ENCODE data around the gene PDE4B. TPM values are rescaled to one million over a fixed set of nuclear protein-coding genes. Genes with fewer than 3 reads are reported as not detected.

PDE4B gene
- total and polyA plus RNA-seq, 9 donors, result 14.7 to 25.6 (median 16.8) TPM

- Histone ChIP-seq H3K27me3 (ENCODE audit: control insufficient read depth, insufficient read depth, low read length) (no peaks in the 10 kb centered on the region), H3K4me1 (ENCODE audit: control insufficient read depth, insufficient read depth, low read length) (no peaks in the 10 kb centered on the region), H3K27ac (ENCODE audit: low read length) (no peak overlapping the region), H3K36me3 (ENCODE audit: control insufficient read depth, insufficient read depth, low read length) (no peaks in the 10 kb centered on the region), H3K9me3 (replicated peaks; ENCODE audit: control insufficient read depth, low read depth, low read length) (no peaks in the 10 kb centered on the region), H3K4me3 (ENCODE audit: low read length) (no peak overlapping the region)
- WGBS (ENCODE audit: insufficient coverage), result 78% methylated on average over 2 of the region's 4 CpGs
- no peak for DNase-seq
These were observed 418.0 kb downstream of the PDE4B start for GRCh38 chr1:66210635-66211244.

GRCh38 chr1:66211521-66211920, 418.8 kb downstream of the PDE4B start:
- H3K4me3 ChIP-seq (ENCODE audit: low read length), result no peak overlapping the region
- WGBS (ENCODE audit: insufficient coverage), result 85% methylated on average over 2 of the region's 5 CpGs
- no peaks in the 10 kb centered on the region for H3K9me3 ChIP-seq (replicated peaks; ENCODE audit: control insufficient read depth, low read depth, low read length)
- H3K27ac ChIP-seq (ENCODE audit: low read length), result no peak overlapping the region
- no peaks in the 10 kb centered on the region for H3K27me3 ChIP-seq (ENCODE audit: control insufficient read depth, insufficient read depth, low read length)
- DNase-seq, result no peak
- H3K36me3 ChIP-seq (ENCODE audit: control insufficient read depth, insufficient read depth, low read length), result no peaks in the 10 kb centered on the region
- H3K4me1 ChIP-seq (ENCODE audit: control insufficient read depth, insufficient read depth, low read length), result no peaks in the 10 kb centered on the region

GRCh38 chr1:66213491-66213890, 420.8 kb downstream of the PDE4B start:
- Histone ChIP-seq H3K4me3 (ENCODE audit: low read length) (no peak overlapping the region), H3K27me3 (ENCODE audit: control insufficient read depth, insufficient read depth, low read length) (no peaks in the 10 kb centered on the region), H3K9me3 (replicated peaks; ENCODE audit: control insufficient read depth, low read depth, low read length) (no peaks in the 10 kb centered on the region), H3K36me3 (ENCODE audit: control insufficient read depth, insufficient read depth, low read length) (no peaks in the 10 kb centered on the region), H3K27ac (ENCODE audit: low read length) (no peak overlapping the region), H3K4me1 (ENCODE audit: control insufficient read depth, insufficient read depth, low read length) (no peaks in the 10 kb centered on the region)
- WGBS (ENCODE audit: insufficient coverage), result no CpG with 5 or more reads among the region's 2 CpGs
- peak; percentile 47 for DNase-seq

DNA sequence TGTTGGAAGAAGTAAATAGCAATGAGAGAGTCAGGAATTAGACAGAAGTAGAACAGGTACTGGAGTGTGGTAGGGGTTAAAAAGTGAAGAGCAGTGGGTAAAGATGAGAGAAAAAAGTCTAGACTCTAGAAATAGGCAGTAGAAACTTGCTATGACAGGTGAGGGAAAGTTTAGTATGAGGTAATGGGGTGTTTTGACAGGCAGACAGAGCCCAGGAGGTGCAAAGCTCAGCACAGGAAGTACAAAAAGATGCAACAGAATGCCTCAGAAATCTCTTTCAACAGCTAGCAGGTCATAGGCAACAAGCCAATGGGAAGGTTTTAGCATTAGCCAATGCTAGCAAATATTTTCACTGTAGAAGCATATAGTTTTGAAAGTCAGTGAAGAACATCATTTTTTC, 422.2 kb downstream of the PDE4B start:
- DNase-seq, result no peak
- no peaks in the 10 kb centered on the region for H3K36me3 ChIP-seq (ENCODE audit: control insufficient read depth, insufficient read depth, low read length)
- no peaks in the 10 kb centered on the region for H3K27me3 ChIP-seq (ENCODE audit: control insufficient read depth, insufficient read depth, low read length)
- no peaks in the 10 kb centered on the region for H3K9me3 ChIP-seq (replicated peaks; ENCODE audit: control insufficient read depth, low read depth, low read length)
- H3K4me3 ChIP-seq (ENCODE audit: low read length), result no peak overlapping the region
- H3K27ac ChIP-seq (ENCODE audit: low read length), result no peak overlapping the region
- H3K4me1 ChIP-seq (ENCODE audit: control insufficient read depth, insufficient read depth, low read length), result no peaks in the 10 kb centered on the region

GRCh38 chr1:66217021-66217420, 424.3 kb downstream of the PDE4B start:
- no peaks in the 10 kb centered on the region for H3K27me3 ChIP-seq (ENCODE audit: control insufficient read depth, insufficient read depth, low read length)
- H3K4me3 ChIP-seq (ENCODE audit: low read length), result no peak overlapping the region
- WGBS (ENCODE audit: insufficient coverage), result 100% methylated on average over 1 of the region's 1 CpG
- H3K9me3 ChIP-seq (replicated peaks; ENCODE audit: control insufficient read depth, low read depth, low read length), result no peaks in the 10 kb centered on the region
- H3K4me1 ChIP-seq (ENCODE audit: control insufficient read depth, insufficient read depth, low read length), result no peaks in the 10 kb centered on the region
- no peaks in the 10 kb centered on the region for H3K36me3 ChIP-seq (ENCODE audit: control insufficient read depth, insufficient read depth, low read length)
- H3K27ac ChIP-seq (ENCODE audit: low read length), result no peak overlapping the region
- no peak for DNase-seq

- Histone ChIP-seq H3K4me1 (ENCODE audit: control insufficient read depth, insufficient read depth, low read length) (no peaks in the 10 kb centered on the region), H3K36me3 (ENCODE audit: control insufficient read depth, insufficient read depth, low read length) (no peaks in the 10 kb centered on the region), H3K27me3 (ENCODE audit: control insufficient read depth, insufficient read depth, low read length) (no peaks in the 10 kb centered on the region), H3K27ac (ENCODE audit: low read length) (no peak overlapping the region), H3K9me3 (replicated peaks; ENCODE audit: control insufficient read depth, low read depth, low read length) (no peaks in the 10 kb centered on the region), H3K4me3 (ENCODE audit: low read length) (no peak overlapping the region)
- 92% methylated on average over 1 of the region's 2 CpGs for WGBS (ENCODE audit: insufficient coverage)
- DNase-seq, result no peak
These were observed 424.9 kb downstream of the PDE4B start for GRCh38 chr1:66217561-66217960.

DNA sequence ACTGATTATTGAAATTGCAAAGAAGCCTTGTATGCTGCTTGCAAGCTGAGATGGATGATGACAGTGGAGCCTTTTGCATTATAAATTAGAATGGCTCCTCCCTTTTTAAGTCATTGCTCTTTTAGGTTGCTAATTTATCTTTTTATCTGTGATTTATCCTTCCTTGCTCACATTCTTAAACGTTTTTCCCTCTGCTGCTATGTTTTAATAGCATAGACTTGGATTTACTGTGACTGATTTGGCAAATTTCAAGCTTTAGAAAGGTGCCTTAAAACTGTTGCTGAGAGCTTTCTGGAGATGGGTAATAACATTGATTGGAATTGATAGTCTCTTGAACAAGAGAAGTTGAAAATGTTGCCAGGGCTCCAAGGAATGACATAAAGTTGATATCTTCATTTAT, 427.8 kb downstream of the PDE4B start:
- Histone ChIP-seq H3K9me3 (replicated peaks; ENCODE audit: control insufficient read depth, low read depth, low read length) (no peaks in the 10 kb centered on the region), H3K4me3 (ENCODE audit: low read length) (no peak overlapping the region), H3K4me1 (ENCODE audit: control insufficient read depth, insufficient read depth, low read length) (no peaks in the 10 kb centered on the region), H3K27ac (ENCODE audit: low read length) (no peak overlapping the region), H3K36me3 (ENCODE audit: control insufficient read depth, insufficient read depth, low read length) (no peaks in the 10 kb centered on the region), H3K27me3 (ENCODE audit: control insufficient read depth, insufficient read depth, low read length) (no peaks in the 10 kb centered on the region)
- WGBS (ENCODE audit: insufficient coverage), result no CpG with 5 or more reads among the region's 1 CpG
- no peak for DNase-seq

DNA sequence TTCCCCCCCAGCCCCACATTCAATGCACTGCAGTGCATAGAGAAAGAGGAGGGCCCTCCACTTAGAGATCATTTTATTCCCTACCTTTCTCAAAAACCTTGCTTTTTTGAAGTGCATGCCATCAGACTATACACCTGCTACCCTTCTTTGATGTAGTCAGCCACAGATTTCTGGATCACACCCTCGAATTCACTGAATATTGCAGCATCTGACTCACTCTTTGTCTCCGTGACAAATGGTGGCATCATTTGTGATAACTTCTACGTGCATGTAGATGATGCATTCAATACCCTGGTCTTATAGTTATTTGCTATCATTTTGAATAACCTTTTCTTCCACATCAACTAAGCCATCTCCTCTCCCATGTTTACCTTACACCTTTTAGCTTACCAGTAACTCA, 431.0 kb downstream of the PDE4B start:
- no peak for DNase-seq
- H3K36me3 ChIP-seq (ENCODE audit: control insufficient read depth, insufficient read depth, low read length), result no peaks in the 10 kb centered on the region
- H3K4me1 ChIP-seq (ENCODE audit: control insufficient read depth, insufficient read depth, low read length), result no peaks in the 10 kb centered on the region
- H3K27ac ChIP-seq (ENCODE audit: low read length), result no peak overlapping the region
- 83% methylated on average over 3 of the region's 3 CpGs for WGBS (ENCODE audit: insufficient coverage)
- H3K27me3 ChIP-seq (ENCODE audit: control insufficient read depth, insufficient read depth, low read length), result no peaks in the 10 kb centered on the region
- no peak overlapping the region for H3K4me3 ChIP-seq (ENCODE audit: low read length)
- no peaks in the 10 kb centered on the region for H3K9me3 ChIP-seq (replicated peaks; ENCODE audit: control insufficient read depth, low read depth, low read length)

GRCh38 chr1:66226985-66227384, 434.3 kb downstream of the PDE4B start:
- 76% methylated on average over 1 of the region's 4 CpGs for WGBS (ENCODE audit: insufficient coverage)
- no peak for DNase-seq
- Histone ChIP-seq H3K27ac (ENCODE audit: low read length) (no peak overlapping the region), H3K4me3 (ENCODE audit: low read length) (no peak overlapping the region), H3K4me1 (ENCODE audit: control insufficient read depth, insufficient read depth, low read length) (no peaks in the 10 kb centered on the region), H3K9me3 (replicated peaks; ENCODE audit: control insufficient read depth, low read depth, low read length) (no peaks in the 10 kb centered on the region), H3K27me3 (ENCODE audit: control insufficient read depth, insufficient read depth, low read length) (no peaks in the 10 kb centered on the region), H3K36me3 (ENCODE audit: control insufficient read depth, insufficient read depth, low read length) (no peaks in the 10 kb centered on the region)

DNA sequence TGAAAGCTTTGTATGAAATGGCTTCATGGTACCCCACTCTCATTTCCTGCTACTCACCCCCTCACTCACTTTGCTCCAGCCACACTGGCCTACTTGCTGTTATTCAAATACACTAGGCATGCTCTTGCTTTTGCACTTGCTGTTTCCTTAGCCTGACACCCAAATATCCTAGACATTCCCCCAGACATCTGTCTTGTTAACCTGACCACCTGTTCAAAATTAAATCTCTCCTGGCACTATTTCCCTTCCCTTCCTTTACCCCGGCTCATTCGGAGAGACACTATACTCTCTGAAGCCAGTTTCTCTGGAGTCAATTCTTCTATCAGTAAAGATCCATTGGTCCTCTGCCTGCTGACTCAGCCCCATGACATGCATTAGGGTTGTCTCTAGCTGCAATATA, 435.3 kb downstream of the PDE4B start:
- Histone ChIP-seq H3K4me3 (ENCODE audit: low read length) (no peak overlapping the region), H3K27me3 (ENCODE audit: control insufficient read depth, insufficient read depth, low read length) (no peaks in the 10 kb centered on the region), H3K4me1 (ENCODE audit: control insufficient read depth, insufficient read depth, low read length) (no peaks in the 10 kb centered on the region), H3K9me3 (replicated peaks; ENCODE audit: control insufficient read depth, low read depth, low read length) (no peaks in the 10 kb centered on the region), H3K27ac (ENCODE audit: low read length) (no peak overlapping the region), H3K36me3 (ENCODE audit: control insufficient read depth, insufficient read depth, low read length) (no peaks in the 10 kb centered on the region)
- WGBS (ENCODE audit: insufficient coverage), result 88% methylated on average over 2 of the region's 2 CpGs
- DNase-seq, result no peak

- Histone ChIP-seq H3K36me3 (ENCODE audit: control insufficient read depth, insufficient read depth, low read length) (no peaks in the 10 kb centered on the region), H3K4me3 (ENCODE audit: low read length) (no peak overlapping the region), H3K9me3 (replicated peaks; ENCODE audit: control insufficient read depth, low read depth, low read length) (no peaks in the 10 kb centered on the region), H3K27ac (ENCODE audit: low read length) (no peak overlapping the region), H3K4me1 (ENCODE audit: control insufficient read depth, insufficient read depth, low read length) (no peaks in the 10 kb centered on the region), H3K27me3 (ENCODE audit: control insufficient read depth, insufficient read depth, low read length) (no peaks in the 10 kb centered on the region)
- DNase-seq, result no peak
These were observed 438.5 kb downstream of the PDE4B start for GRCh38 chr1:66231217-66231616.

All from muscle of leg (tissue), 11 donors.